Brain pericyte (primary cell): ENCODE data around the gene MSGN1.
"Not testable (repeated sequence)": the region's sequence is repeated elsewhere in the genome, so short reads cannot be mapped to it uniquely, and the experiment has no call there.

ENCODE experiments used
- DNase-seq: peaks from one replicate; pipeline ENCODE4 v3.0.0-alpha.2; 2012; ENCODE audit warnings: low read depth, low spot score

Gene MSGN1

DNA sequence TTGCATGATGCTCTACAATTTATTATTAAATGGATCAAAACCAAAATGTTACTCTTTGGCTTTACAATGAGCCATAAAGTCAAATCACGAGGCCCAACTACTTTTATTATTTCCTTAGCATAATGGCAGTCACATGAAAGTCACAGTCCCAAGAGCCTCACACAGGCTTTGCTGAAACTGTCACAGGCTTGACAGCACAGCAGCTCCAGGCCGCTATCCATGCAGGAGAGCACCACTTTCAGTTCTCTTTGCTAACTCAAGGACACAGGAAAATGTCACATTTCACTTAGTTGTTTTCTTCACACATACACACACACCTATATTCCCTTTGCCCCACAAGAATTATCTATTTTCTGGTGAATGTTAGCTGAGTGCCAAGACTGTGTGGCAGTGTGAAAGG lies 11.1 kb upstream of the MSGN1 start:
- no peak for DNase-seq

DNA sequence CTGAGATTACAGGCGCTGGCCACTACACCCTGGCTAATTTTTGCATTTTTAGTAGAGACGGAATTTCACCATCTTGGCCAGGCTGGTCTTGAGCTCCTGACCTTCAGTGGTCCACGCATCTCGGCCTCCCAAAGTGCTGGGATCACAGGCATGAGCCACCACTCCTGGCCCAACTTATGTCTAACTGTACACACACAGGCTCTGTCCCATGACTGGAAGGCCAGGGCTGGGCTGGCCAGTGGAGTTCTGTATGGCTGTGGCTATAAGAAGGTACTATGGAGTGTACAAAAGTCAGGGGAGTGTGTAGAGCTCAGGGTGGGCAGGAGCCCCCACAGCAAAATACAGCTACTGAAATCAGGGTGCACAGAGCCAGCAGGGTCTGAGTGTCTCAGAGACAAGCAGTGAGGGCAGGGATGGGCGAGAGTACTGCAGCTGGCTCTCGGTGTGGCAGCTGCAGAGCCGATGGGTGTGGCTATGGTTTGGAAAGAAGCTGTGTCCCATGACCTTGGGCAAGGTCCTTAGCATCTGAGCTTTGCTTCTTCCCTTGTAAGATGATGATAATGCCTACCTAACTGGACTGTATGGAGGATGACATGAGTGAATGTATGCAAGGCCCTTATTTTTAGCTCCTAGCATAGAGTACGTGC lies 10.4 kb upstream of the MSGN1 start:
- DNase-seq: no peak

DNA sequence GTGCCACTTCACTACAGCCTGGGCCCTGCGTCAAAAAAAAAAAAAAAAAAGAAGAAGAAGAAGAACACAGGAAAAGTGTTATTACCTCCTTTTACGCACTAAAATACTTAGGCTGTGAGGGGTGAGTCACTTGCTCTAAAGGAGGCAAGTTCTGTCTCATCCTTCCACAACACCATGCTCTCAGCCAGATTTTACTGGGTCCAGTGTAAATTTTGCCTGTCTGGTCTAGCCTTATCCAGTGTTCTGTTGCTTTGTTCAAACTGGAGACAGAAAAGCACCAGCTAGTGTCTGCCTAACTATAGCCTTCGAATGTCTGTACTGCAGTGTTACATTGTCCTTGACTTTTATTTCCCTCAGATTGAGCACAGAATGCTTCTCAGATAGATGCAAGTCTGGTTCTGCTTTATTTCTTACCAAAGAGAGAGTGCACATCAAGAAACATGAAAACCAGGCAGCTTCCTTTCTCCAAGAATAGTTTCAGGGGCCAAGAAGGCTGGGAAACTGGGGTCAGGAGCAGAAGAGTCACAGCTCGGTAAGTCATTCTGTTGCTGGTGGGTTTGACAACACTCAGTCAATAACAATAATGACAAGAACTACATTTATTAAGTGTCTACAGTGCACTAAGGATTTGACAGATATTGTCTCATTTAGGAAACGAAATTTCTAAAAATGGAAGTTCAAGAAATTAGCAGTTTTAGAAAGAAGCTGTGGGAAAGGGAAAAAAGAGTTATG lies 3.1 kb upstream of the MSGN1 start:
- DNase-seq: no peak

DNA sequence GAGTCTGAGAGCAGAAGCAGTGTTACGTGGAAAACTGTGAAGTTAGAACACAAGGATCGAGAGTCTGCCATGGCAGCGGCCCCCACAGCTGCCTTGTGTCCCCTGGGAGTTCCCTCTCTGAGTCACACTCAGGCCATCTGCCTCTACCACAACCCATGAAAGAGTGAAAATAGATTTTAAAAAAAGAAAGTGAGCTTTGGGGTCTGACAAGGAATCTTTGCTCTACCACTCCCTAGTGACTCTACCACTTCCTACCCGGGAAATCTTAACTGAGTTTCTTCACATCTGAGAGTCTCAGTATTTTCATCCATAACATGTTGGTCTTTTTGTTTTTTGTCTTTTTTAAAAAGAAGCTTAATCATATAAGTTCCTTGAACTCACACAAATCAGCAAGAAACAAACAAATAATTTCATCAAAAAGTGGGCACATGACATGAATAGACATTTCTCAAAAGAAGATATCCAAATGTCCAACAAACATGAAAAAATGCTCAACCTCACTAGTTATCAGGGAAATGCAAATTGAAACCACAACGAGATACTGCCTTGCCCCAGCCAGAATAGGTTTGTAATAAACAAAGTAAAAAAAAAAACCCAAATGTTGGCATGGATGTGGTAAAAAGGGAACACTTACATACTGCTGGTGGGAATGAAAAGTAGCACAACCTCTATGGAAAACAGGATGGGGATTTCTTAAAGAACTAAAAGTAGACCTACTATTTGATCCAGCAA lies 2.4 kb upstream of the MSGN1 start:
- no peak for DNase-seq

DNA sequence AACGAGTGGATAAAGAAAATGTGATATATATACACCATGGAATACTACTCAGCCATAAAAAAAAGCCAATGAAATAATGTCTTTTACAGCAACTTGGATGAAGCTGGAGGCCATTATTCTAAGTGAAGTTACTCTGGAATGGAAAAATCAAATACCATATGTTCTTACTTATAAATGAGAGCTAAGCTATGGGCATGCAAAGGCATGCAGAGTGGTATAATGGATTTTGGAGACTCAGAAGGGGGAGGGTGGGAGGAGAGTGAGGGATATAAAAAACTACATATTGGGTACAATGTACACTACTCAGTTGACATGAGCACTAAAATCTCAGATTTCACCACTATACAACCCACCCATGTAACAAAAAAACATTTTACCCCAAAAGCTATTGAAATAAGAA lies 1.7 kb upstream of the MSGN1 start:
- DNase-seq: no peak

DNA sequence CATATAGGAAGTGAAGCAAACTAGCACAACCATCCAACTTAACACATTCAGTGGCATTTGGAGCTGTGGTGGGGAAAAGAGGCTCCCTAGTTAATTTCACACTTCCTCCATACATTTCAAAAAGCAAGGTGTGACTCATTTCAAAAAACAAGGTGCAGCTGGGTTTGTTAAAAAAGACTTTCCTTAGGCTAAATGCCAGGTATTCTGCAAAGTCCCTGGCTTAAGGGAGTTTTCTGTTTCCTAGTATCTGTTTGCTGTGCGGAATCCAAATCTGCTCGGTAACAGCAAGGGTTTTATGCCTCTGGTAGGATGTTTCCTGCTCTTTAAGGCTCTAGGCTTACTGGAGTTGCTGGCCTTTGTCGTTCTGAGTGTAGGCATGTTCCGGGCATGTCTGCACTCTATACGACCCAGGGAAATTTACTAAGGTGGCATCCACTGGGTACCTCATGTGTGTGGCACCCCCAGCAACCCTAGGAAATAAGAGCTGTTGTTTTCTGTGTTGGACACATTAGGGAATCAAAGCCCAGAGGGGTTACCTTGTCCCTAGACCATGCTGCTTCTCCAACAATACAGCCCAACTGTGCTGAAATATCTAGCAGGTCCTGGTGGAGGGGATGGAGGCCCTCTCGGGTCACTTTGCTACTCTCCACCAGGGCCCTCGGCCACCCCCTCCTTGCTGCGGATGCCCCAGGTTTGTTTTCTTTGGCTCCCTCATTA lies 634 bp upstream of the MSGN1 start:
- DNase-seq: no peak

DNA sequence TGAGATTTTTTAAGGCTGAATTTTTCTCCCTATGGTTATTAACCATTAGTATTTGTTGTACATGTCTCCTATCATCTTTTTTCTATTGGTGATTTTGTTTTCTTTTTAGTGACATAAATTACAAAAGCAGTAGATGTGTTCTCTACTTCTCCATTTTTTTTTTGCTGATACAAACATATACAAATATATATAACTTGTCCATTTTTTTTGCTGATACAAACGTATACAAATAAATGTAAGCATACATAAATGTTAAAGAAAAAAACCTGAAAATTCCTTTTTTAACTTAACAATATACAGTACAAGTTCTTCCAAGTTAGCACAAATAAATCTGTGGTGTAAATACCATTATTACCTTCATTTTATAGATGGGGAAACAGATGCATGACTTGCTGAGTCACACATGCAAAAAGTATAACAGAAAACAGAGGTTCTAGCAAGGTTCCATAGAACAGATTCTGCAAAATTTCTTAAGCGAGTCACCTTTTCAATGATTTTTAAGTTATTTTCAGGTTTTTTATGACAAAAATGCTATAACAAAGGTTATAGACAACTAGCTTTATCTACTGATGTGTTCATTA lies 2.1 kb downstream of the MSGN1 start:
- no peak for DNase-seq

DNA sequence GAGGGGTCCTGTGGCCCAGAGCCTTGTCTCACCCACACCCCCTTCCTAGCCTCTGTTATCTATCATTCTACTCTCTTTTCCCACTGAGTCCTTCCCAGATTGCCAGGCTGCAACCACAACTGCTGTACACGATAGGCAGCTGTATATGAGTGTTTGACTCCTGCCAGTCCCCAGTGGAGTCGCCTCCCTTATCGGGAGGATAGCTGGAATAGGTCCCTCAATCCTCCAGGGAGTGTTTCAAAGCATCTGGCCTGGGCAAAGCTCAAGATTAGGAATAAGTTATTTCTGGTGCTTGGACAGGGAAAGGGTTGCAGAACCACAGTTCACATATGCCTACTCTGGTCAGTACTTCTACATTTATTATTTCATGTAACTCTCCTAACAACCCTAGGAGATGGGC lies 4.8 kb downstream of the MSGN1 start:
- no peak for DNase-seq

DNA sequence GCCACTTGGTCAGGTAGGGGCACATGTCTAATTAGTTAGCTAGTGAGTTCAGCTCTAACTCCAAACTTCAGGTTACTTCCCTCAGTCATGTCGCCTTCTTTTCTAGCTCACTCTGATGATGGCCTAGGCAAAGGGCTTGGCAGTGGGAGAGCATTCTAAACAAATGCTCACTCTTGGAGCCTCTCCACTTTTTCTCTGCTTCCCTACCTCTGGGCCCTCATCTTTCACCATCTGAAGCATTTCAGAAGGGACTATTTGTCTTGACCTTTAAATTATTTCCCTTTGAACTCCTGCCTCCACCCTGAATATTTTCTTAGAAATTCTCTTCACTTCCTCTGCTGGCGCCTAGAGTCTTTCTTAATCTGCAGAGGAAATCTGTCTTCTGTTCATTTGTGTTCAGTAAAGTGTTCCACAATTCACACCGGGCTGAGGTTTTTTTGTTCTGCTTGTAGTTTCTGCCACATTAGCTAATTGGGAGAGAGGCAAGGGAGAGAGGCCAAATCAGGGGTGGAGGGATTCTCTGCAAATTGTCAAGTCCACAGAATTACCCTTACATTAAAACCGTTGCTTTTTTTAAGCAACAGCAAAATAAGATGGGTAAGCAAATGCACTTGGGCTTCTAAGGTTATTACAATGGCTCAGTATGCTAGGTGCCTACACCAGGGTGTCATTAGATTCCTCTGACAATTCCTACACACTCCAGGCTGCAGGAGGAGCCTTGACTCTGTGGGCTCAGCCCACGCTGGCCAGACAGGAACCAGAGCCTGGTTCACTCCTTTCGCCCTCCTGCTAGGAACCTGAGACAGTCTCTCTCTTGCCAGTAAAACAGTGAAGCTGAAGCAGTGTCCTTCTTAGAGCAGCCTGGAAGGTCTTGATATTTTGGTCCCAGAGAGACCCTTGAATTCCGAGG lies 5.5 kb downstream of the MSGN1 start:
- no peak for DNase-seq

DNA sequence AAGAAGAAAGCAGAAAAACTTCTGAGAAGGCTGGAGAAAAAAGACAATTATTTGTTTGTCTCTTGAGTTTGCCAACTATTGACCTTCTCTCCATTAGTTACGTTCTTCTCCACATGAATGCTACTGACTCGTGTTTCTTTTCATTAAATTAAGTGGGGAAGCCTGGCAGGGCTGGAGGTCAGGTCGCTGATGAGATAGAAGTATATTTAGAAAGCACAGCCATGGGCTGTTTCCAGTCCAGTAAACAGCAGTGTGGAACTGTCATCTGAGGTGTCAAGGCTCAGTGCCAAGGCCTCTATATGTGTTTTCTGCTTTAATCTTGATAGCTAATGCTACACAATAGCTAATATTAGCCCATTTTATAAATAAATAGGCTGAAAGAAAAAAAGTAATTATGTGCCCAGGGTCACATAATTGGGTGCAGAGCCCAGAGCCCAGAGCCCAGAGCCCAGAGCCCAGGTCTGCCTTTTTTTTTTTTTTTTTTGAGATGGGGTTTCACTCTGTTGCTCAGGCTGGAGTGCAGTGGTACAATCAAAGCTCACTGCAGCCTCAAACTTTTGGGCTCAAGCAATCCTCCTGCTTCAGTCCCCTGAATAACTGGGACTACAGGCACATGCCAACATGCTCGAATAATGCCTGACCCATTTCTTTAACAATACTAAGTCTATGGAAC lies 6.3 kb downstream of the MSGN1 start:
- DNase-seq: no peak

DNA sequence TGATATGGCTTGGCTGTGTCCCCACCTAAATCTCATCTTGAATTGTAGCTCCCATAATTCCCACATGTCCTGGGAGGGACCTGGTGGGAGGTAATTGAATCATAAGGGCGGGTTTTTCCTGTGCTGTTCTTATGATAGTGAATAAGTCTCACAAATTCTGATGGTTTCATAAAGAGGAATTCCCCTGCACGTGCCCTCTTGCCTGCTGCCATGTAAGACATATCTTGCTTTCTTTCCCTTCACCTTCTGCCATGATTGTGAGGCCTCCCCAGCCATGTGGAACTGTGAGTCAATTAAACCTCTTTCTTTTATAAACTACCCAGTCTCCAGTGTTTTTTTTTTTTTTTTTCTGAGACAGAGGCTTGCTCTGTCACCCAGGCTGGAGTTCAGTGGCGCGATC lies 7.4 kb downstream of the MSGN1 start:
- DNase-seq: not testable (repeated sequence)

DNA sequence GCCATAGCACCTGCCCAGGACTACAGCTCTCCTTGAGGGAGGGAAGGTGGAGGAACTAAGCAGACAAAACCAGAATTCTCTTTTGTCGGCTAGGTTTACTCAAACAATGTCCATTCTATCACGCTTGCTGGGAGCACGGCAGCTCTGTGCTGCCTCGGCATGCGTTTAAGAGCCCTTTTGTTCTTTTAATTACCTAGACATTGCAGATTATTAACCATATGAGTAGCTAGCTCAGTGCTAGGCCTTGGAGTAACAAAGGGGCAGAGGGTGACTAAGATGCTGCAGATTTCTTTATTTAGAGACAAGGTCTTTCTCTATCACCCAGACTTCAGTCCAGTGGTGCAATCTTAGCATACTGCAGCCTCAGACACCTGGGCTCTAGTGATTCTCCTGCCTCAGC lies 11.1 kb downstream of the MSGN1 start:
- DNase-seq: no peak

DNA sequence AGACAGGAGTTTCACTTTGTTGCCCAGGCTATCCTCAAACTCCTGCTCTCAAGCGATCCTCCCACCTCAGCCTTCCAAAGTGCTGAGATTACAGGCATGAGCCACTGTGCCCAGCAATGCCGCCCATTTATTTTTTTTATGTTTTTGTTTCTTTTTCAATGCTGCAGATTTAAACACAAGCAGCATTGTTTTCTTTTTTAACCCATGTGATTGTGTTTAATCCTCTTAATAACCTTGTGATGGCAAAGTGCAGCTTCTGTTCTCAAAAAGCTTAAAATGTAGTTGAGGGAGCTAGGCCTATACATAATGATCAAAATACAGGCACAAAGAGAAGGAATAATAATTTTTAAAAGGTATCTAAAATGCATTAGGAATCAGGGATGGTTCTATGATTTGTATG lies 11.5 kb downstream of the MSGN1 start:
- DNase-seq: no peak

DNA sequence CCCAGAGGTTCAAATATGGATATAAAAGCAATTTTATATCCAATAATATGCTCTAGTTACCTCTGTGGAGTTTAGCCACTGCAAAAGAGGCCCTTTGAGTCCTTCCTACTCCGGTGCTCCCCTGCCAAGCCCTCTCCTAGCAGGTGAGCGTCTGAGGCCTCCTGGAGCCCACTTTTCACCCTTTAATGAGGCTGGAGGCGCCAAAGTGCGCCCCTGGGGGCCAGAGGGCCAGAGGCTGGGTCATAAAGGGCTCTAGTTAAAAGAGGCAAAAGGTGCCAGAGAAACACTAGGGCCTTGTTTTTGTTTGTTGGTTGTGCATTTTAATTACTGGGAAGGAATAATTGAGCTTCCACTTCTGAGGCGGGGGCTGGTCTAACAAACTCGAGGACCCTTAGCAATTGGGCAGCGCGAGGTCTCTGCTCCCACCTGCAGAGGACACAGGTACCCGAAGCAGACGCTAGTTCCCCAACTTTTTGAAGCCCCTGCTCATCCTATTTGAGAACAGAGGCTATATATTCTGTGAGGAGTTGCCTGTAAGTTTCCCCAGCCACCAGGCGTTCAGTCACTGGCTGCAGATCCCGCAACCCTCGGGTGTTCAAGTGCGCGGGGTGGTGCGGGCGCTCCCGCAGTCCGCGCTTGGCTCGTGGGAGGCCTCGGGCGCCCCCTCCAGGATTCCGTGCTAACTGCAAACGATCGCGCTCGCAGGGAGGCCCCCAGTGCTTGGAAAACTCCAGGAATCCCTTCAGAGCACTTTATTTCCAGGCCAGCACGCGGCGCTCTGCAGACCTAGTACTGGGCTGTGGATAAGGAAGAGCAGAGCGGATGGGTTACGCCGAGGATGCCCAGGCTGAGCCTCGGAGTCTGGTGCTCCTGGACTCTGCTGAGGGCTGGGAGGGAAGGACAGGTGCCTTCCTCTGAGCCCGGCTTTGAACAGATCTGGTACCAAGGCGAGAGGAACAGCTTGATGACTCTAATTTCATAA lies 14.1 kb downstream of the MSGN1 start:
- DNase-seq: no peak

DNA sequence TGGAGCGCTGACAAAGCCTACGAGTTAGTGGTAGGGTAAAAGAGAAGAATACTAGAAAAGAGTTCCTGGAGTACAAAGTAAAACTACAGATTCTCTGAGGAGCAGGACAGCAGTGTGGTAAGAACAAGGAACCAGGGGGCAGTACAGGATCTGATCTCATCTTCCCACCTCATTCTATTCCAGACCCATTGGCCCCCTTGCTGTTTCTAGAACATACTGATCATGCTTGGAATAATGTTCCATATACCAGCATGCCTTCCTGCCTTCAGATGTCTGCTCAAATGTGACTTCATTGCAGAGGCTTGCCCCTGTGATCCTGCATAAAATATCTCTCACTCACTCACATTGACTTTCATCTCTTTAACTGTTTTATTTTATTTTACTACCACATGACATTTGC lies 19.3 kb downstream of the MSGN1 start:
- DNase-seq: no peak

DNA sequence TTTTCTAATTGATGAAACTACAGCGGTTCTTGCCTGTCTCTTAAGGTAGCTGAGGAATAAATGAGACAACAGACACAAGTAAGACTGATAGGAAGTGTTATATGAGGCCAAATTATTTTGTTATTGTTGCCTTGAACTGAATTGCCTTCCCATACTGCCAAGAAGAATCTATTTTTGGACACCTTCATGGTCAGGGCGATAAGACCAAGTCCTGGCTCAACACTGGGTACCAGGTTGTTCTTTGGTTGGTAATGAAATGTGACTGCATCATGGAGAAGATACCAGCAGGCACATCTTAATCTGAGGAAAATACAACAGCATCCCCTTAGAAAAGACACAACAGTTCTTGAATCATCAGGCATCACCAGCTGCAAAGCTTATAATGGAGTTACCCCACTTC lies 23.7 kb downstream of the MSGN1 start:
- no peak for DNase-seq

DNA sequence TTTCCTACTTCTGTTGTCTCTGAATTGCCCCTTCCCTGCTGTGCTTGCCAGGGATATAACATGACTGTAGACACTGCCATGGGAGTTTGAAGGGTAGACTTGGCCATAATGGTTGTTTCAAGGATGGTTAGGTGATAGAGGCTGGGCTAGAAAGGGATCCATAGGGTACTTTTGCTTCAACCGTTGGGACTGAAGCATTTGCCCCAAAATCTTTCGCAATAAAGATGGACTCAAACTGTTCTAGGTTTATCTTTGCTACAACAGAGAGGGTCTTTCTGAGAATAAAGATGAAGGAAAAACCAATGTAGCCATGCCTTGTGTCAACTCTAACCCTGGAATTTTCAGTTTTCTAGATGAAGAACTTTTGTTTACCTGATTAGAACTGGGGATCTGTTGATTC lies 27.2 kb downstream of the MSGN1 start:
- DNase-seq: no peak

DNA sequence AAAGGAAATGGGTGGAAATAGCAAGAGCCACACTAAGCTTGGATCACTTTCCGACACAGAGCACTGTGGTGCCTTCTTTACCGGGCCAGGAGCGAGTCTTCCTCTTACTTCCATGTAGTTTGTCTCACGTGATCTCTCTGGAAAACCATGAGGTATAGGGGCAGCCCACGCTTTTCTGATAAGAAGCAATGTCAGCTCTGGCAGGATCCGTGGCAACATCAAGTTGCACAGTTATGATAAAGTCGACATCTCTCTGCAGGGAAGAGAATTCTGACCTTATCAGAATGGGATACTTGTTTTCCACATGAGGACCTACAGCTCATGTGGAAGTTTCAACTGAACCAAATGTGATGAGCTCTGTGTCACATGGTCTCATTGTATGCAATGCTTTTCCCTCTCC lies 29.5 kb downstream of the MSGN1 start:
- DNase-seq: no peak

DNA sequence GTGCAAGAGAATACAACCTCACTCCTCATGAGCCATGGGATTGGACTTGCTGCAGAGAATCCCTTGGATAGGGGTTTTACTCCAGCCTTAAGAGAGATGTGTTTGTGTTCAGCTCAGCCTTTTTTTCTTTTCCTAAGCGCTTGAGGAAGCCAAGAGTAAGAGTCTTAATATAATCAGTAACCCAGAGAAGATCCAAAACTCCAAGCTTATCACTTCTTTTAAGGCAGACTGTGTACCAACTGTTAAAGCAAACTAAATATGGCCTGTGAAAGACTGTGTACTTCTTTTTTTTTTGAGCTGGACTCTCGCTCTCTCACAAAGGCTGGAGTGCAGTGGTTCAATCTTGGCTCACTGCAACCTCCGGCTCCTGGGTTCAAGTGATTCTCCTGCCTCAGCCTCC lies 30.4 kb downstream of the MSGN1 start:
- DNase-seq: no peak
